ENCODE measurements around the gene LY86.
"Not testable (repeated sequence)": the region's sequence is repeated elsewhere in the genome, so short reads cannot be mapped to it uniquely, and the experiment has no call there.

The LY86 gene

DNA sequence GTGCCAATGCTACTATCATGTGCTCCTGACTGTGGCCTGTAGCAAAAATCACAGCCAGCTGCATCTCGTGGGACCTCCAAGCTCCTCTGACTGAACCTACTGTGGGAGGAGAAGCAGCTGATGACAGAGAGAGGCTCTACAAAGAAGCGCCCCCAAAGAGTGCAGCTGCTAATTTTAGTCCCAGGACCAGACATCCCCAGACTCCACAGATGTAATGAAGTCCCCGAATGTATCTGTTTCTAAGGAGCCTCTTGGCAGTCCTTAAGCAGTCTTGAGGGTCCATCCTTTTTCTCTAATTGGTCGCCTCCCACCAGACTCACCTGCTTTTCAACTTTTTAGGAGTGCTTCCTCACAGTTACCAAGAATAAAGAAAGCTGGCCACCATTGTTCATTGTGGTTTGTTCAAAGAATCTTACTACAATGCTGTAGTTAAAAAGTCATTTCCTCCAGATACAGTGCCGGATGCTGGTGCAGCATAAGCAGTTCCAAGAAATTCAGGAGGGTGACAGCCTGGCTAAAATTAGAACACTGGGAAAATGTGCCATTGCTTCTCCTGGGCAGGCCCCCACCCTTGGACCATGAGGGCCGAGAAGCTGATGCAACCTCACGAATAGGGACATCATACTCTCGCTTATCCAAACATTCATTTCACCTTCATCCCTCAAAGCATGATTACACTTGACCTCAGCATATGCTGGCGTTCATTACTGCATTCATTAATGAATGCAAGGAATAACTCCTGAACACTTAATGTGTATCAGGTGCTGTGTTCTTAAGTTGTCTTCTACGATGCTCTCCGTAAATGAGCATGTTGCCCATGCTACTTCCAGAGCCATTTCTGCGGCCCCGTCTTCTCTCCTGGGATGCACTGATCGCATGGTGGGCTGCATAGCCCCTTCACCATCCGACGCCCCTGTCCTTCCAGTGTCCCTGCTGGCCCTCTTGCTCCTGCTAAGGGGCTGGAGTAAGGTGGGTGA lies 66.4 kb downstream of the LY86 start:
- DNase-seq (ENCODE audit: low read depth, low spot score) = no peak

DNA sequence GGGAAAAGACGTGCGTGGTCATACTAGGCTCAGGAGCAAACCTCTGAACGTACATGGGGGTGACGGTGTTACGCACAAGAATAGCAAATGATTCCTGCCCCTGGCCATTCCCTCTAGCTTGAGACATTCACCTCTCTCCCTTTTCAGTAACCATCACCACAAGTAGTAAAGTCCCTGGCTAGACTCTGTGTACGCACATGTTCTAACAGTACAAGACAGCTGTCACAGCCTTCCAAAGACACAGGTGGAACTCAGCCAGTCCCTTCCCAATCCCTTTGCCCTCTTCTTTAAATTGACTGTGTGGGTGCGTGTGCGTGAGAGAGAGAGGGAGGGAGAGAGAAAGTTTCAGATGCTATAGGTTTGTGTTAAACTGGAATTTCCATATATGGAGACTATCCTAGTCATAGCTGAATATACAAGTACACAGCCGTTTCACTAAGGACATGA lies 67.3 kb downstream of the LY86 start:
- no peak for DNase-seq (ENCODE audit: low read depth, low spot score)

DNA sequence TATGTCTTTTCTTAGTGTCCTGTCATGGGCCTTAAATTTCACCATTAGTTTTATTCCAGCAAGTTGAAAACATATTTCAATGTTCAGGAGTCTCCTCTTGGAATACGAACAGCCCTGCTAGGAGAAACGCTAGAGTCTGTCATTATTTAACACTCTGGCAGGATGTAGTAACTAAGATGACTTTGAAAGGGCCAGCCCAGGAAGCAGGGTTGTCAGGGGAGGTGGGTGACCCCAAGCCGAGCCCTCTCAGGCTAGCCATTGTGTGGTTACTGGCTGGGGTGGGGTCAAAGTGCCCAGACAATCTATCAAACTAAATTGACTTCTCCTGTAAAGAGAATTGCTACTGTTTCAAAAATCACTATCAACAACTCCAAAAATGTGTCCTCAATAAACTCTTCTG lies 67.8 kb downstream of the LY86 start:
- DNase-seq (ENCODE audit: low read depth, low spot score) = no peak

DNA sequence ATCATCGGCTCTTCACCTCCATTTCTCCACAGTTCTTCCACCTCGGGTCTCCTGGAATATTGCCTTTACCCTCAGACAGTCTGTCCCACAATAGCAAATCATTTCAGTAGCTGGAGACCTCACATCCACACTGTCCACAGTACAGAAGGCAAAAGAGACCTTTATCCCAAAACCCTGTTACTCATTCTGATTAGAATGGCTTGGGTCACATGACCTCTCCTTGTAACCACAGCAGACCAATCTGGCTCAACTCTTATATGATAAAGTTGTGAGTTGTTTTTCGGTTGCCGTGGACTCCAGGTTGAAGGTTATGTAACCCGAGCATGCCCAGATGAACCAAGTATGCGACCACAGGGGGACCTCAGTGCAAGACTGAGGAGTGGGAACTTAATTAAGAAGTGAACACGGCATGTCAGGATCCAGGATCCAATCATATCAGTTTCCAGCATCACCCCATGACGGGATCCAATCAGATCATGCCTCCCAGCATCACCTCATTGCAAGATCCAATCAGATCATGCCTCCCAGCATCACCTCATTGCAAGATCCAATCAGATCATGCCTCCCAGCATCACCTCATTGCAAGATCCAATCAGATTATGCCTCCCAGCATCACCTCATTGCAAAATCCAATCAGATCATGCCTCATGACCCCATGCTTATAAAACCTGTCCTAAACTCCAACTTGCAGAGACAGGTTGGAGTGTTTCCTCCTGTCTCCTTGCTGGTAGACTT lies 68.7 kb downstream of the LY86 start:
- DNase-seq (ENCODE audit: low read depth, low spot score) = no peak

DNA sequence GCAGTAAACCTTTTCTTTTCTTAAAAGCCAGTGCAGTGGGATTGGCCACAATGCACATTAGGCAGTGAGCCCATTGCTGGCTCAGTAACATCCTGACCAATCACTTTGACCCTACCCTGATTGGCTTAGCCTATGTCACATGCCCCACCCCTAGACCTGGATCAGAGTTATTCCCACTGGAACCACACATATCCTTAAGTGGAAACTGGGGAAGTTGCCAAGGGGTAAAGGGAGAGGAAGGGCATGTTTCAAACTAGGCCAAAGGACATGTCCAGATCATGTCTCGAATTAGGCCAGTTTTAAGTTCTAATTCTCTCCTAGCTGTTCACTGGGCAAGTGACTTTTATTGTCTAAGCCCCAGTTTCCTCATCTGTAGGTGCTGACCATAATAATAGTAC lies 69.3 kb downstream of the LY86 start:
- no peak for DNase-seq (ENCODE audit: low read depth, low spot score)

DNA sequence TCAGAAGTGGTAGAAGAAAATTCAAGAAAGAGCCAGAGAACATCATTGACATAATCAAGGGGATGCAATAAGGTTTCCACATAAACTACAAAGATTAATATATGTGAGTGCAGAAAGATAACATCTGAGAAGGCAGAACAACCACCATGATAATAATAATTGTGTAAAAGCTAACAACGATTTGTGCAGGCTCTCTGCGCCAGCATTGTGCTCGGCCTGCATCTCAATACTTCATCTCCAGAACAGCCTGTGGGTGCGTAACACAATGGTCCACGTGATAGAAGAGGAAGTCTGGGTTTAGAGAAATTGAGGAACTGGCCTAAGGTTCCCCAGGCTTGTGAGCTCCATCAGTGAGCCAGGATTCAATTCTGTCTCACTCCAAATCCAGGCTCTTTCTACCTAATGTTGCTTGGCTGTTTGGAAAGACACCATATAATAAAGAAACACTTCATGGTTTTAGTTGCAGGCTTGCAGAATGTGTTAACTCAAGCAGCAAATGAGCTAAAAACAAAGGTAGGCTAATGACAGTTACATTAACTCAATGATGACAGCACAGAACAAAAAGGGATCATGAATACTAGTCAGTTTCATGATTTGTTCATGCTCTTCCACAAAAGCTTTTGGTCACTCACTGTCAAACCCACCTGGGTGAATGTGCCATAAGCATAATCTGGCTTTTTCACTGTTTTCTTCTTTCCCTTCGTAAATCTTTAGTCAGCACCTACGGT lies 71.2 kb downstream of the LY86 start:
- DNase-seq (ENCODE audit: low read depth, low spot score) = no peak

DNA sequence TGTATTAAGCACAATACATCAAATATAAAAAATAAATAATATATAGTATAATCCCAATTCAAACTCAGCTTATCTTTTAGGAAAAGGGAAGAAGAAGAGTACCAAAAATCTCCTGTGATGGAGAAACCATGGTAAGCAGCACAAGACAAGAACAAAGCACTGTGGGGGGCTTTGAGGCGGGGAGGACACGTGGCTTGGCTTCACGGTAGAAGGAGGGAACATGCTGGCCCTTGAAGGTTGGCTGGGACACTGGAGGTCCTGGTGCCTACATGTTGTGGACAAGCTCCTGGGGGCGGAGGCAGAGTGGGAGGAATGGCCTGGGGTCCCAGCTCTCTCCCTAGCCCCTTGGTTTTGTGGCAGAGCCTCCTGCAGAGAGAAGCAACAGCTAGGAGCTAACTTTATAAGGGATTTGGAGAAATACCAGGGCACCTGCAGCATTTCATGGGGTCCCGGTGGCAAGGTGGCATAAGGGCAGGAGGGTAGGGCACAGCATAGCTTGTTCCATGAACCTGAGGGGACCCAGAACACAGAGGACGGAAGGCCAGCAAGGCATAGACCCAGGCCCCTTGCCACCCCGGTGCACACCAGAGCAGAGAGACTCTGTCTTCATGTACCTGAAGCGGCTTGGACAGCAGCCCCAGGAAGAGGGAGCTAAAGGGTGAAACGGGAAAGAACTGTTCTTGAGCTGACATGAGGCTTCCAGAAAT lies 72.0 kb downstream of the LY86 start:
- DNase-seq (ENCODE audit: low read depth, low spot score) = no peak

DNA sequence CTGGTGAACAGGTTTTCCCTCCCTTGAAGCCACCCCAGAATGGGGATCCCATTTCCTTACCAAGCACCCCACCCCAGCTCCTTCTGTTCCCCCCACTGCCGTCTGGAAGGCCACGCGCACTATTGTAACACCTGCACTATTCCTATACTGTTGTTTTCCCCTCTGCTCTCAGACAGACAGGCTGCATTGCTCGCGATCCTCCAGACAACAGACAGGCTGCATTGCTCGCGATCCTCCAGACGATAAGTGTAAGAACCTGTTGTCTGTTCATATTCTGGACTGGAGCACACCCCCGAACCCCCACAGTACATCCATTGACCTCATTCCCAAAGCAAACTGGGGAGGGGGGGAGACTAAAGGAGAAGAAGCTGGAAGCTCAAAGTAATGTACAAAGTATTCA lies 72.7 kb downstream of the LY86 start:
- DNase-seq (ENCODE audit: low read depth, low spot score) = no peak

DNA sequence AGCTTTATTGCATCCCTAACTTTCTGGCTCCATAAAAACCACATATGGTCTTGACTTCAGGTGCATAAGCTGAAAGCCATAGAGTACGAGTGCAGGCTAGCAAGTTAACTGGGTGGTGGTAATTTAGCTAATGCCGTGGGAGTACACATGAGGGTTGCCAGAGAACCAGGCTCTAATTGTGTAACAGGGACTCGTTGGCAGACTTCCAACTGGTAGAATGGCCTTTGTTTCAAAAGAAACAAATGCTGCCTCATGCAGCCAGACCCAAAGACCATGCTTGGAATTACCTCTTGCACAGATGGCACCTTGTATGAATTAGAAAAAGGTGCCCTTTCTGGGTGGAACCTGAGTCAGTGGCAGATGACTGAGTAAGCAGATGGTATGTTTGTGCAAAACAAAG lies 73.2 kb downstream of the LY86 start:
- no peak for DNase-seq (ENCODE audit: low read depth, low spot score)

DNA sequence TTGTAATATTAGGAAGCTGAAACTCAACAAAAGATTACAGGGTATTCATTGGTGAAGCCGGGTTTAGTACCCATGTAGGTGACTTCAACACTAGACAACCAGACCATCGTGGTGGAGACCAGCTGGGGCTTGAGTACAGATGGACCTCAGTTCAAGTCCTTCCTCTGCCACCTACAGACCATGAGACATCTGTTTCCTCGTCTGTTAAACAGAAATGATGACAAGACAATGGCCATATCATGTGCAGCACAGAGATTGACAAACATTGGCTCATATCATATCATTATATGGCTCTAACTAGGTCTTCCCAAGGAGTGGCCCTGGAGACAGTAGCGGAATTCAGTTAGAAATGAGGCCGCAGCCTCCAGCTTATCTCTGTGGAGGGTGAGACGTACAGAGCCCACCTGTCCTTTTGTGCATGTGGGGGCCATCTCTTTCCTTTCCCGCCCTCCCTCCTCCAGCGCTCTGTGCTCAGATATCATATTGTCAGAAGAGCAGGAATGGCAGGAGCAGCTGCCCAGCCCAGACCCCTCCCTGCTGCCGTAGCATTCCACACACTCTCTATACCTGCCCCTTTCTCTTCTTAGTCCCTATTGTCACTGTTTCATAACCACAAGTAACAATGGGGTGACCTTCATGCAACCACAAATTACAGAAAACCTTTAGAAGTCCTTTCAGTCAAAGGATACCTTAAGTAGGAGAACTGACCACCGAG lies 75.1 kb downstream of the LY86 start:
- DNase-seq (ENCODE audit: low read depth, low spot score) = no peak

DNA sequence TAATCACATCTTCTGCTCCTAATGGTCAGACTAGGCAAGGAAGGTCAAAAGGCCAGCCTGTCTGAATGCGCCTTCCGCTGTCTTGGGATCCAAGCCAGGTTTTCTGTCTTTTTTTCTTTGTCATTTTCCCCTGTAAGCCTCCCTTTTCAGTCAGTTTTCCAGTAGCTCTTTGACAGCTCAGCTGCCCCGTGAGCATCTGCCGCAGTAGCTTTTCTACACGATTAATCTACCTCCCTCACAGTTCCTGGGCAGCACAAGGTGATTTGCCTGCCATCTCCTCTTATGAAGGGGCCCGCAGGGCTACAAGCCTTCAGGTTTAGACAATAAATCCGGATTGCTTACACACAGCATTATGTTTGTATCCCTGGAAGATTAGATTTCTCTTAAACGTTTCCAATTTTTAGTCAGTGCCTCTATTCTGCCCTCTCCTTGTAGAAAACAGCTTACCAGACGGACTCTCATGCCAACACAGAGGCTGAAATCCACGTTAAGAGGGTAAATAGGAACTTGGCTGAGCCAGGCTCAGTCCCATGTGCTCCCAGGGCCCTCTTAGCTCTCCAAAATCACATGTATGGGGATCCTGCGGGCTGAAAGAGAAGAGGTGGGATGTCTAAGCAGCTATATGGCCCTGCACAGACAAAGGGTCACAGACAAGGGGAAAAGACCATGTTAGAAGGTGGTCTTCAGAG lies 77.2 kb downstream of the LY86 start:
- peak; percentile 45 for DNase-seq (ENCODE audit: low read depth, low spot score)

DNA sequence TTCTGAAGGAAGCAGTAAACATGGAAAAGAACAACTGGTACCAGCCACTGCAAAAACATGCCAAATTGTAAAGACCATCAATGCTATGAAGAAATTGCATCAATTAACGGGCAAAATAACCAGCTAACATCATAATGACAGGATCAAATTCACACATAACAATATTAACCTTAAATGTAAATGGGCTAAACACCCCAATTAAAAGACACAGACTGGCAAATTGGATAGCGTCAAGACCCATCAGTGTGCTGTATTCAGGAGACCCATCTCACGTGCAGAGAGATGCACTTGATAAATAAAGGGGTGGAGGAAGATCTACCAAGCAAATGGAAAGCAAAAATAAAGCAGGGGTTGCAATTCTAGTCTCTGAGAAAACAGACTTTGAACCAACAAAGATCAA lies 81.6 kb downstream of the LY86 start:
- DNase-seq (ENCODE audit: low read depth, low spot score) = not testable (repeated sequence)

DNA sequence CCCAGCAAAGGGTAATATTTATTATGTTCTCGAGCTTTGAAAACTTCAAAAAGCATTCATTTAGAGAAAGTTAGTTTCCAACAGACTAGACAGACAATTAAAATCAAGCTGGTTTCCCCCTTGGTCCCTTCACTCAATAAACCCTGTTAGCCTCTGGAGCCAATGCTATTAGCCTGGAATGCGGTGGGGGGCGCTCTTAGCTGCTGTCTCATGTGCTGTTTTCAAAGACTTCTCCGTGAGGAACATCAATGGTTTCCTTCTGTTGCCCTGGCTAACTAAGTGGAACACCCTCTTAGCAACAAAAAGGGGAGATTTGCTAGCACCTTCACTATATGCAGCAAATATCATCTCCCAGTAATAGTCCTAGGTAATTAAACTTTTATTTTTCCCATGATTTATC lies 86.4 kb downstream of the LY86 start:
- DNase-seq (ENCODE audit: low read depth, low spot score) = peak; percentile 57

DNA sequence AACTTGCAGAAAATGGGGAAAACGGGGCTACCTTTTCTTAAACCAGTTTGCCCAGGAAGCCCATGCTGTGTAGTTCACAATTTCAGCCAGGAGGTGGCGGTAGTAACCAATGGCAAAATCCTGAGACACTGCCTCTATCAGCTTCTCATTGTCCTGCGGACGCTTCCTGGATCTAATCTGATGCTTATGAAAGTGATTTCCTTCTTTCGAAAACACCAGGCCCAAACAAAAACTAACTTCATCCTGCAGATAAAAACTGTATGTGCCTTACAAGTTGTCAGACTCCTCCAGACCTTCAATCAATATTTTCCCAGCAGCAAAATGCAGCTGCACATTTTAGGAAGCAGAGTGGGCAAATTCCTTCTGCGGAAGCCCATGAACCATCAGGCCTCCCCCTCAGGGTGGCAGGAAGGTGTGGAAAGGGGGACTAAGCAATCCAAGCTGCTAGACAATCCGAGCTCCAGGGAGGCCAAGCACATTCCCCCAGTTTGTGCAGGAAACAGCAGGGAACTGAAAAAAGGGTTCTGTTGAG lies 88.5 kb downstream of the LY86 start:
- peak; percentile 88 for DNase-seq (ENCODE audit: low read depth, low spot score)

DNA sequence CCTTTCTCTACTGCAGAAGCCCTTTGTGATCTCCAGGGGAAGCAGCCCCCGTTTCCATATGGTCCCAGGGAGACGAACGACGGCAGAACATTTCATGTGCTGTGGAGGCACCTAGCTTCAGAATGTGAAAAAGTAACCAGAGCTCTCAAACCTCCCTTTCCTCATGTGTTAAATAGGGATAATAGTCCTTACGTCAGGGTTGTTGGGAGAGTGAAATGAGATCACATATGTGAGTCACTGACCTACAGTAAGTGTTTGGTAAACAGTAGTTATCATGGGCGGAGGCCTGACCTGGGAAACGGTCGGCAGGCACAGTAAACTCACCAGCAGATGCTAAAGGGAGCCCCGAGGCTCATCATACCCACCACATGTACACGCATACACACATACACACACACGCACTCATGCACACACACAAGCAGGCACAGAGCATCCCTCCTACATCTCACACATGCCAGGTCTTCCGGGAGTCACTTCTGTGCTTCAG lies 89.7 kb downstream of the LY86 start:
- peak; percentile 61 for DNase-seq (ENCODE audit: low read depth, low spot score)

DNA sequence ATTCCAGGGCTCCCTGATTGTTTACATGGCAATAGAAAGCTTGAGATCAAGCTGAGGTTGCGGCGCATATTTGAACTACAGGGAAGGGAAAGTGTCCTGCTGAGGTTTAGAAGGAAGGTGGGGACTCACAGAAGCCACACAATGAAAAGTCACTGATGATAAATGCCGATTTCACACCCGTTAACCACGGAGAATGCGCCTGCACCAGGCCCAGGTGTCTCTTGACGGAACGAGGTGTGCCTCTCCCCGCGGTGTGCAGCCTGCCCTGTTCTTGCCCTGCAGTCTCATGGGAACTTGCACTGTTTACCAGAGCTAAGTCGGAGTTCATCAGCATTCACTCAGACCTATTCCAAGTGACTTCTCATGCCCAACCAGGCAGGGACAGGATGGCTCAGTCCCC lies 90.3 kb downstream of the LY86 start:
- DNase-seq (ENCODE audit: low read depth, low spot score) = peak; percentile 45

DNA sequence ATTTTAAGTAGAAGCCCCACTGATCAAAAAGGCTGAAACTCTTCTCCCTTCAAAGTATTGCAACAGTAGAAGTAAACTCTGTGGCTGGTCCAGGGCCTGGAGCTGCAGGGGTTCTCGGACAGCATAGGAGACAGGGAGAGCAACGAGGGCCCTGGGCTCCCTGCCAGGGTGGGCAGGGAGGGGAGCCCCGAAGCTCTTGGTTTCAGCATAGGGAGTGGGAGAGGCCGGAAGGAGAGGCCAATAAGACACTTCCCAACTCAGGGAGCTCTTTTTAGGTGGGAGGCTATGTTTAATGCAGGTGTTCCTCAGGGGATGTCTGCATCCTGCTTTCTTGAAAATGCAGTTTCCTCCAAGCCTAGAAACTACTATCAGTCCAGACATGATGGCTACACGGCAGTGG lies 91.1 kb downstream of the LY86 start:
- no peak for DNase-seq (ENCODE audit: low read depth, low spot score)

DNA sequence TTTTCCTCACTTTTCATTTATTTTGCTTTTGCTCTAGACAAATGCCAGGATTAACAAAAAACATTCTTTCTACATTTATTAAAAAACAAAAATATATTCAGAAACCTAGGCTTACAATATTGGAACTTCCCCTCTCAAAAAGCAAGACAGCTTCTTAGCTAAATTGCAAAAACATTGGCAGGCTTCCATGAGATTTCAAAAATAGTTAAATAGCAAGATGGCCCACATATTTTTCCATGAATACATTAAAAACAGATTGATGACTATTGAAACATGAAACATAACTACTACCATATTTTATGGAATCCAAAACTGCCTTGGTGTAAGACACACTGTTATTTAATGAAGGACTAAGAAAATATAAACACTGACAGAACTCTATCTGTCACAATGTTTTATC lies 92.0 kb downstream of the LY86 start:
- no peak for DNase-seq (ENCODE audit: low read depth, low spot score)

DNA sequence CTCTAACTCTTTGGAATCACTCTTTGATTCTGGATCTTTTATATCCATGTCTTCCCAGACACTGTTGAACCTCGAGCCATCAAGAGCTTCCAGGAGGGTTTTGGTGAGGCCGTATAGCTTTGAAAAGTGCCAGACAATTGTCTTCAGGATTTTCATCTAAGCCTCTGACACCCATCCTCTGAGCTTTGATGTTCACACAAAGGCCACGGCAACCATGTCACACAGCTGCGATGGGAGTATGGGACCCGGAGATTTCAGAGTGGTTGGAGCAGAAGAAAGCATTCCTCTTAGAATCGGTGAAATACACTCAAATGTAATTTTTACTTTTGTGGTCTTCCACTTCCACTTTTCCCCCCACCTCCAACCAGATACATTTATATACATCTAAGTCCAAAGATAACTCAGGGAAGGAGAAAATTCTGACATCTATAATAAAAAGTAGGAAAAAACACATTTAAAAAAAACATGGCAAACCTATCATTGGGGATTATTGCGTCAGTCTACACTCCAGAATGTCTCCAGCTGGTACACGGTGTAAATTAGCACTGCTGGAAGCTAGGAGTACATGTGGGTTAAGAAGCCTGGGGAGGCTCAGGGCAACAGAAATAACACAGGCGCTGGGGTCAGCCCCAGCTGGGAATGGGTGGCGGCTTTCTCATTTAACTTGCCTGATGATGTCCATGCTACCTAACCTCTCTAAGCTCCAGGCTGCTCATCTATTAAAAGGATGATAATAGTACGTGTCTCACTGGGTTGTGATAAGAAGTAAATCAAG lies 92.7 kb downstream of the LY86 start:
- DNase-seq (ENCODE audit: low read depth, low spot score) = no peak

All from ELF-1 (cell line).